Panc1 (cell line): ENCODE data around the gene OSBPL1A. TPM values are rescaled to one million over a fixed set of nuclear protein-coding genes. Genes with fewer than 3 reads are reported as not detected.

ENCODE experiments used
- ATAC-seq: fragments of 200-7000 bp; cut with Tn5 transposase; 2 replicates; pipeline ENCODE4 v1.9.1; 2020; ENCODE audit warnings: mild to moderate bottlenecking, moderate library complexity
- BruUV-seq: library from RNA; stranded (reverse); fragments of 400-500 nt; replicated peaks from 2 replicates; lab custom pipeline; 2021; lab: Mats Ljungman, UMichigan
- CTCF ChIA-PET: fragments of 300-600 bp; sonication (Branson Sonifier 250); formaldehyde crosslinking; loops from one replicate; lab custom pipeline; 2022; ENCODE audit warnings: antibody characterized with exemption; lab: Charles Lee
- POLR2A ChIA-PET: fragments of 300-600 bp; sonication (Branson Sonifier 250); formaldehyde crosslinking; loops from one replicate; lab custom pipeline; 2022; ENCODE audit warnings: antibody characterized with exemption; lab: Charles Lee
- DNase-seq: peaks from one replicate; pipeline ENCODE4 v3.0.0-alpha.2; 2010; ENCODE audit warnings: low read depth, low spot score
- H3K27ac ChIP-seq: 2 replicates; pipeline ENCODE4 v1.5.1; 2011; ENCODE audit warnings: mild to moderate bottlenecking, low read length, inconsistent platforms
- H3K27me3 ChIP-seq: fragments of 200-500 bp; sonication (Bioruptor generic); 2 replicates; pipeline ENCODE4 v1.6.0; 2014; ENCODE audit warnings: low read length, inconsistent platforms; ENCODE audit not compliant: control insufficient read depth, insufficient read depth
- H3K36me3 ChIP-seq: fragments of 200-500 bp; sonication (Bioruptor generic); 2 replicates; pipeline ENCODE4 v1.5.1; 2014; ENCODE audit warnings: inconsistent platforms, mild to moderate bottlenecking, low read length, moderate library complexity; ENCODE audit not compliant: control insufficient read depth, insufficient read depth
- H3K4me1 ChIP-seq: 2 replicates; pipeline ENCODE4 v1.5.1; 2011; ENCODE audit warnings: inconsistent platforms, mild to moderate bottlenecking, low read length, moderate library complexity; ENCODE audit not compliant: control insufficient read depth, insufficient read depth
- H3K4me3 ChIP-seq, 2 experiments: 2 replicates each; pipeline ENCODE4 v1.5.1; 2011 to 2012; ENCODE audit warnings: low read depth in 2 of 2, low read length in 2 of 2, mild to moderate bottlenecking in 2 of 2, inconsistent platforms in 1 of 2, moderate library complexity in 1 of 2
- H3K9me3 ChIP-seq: fragments of 200-500 bp; sonication (Bioruptor generic); 2 replicates; pipeline ENCODE4 v1.5.1; 2014; ENCODE audit warnings: low read depth, mild to moderate bottlenecking, inconsistent platforms, low read length, moderate library complexity; ENCODE audit not compliant: control insufficient read depth, insufficient read depth
- POLR2AphosphoS5 ChIP-seq: IDR thresholded peaks from 2 replicates; pipeline ENCODE4 v1.6.1; 2012; ENCODE audit warnings: mild to moderate bottlenecking, low read depth, low read length, moderate library complexity
- REST ChIP-seq, 2 experiments: IDR thresholded peaks; 2 replicates each; pipeline ENCODE4 v1.6.1; 2011 to 2012; ENCODE audit warnings: low read depth in 2 of 2, control low read depth in 1 of 2, low read length in 1 of 2, mild to moderate bottlenecking in 1 of 2, moderate library complexity in 1 of 2; ENCODE audit not compliant: insufficient read depth in 1 of 2
- SIN3A ChIP-seq: IDR thresholded peaks from 2 replicates; pipeline ENCODE4 v1.6.1; 2012; ENCODE audit warnings: low read depth, mild to moderate bottlenecking, low read length, moderate library complexity, borderline replicate concordance; ENCODE audit not compliant: insufficient read depth
- TCF7L2 ChIP-seq: IDR thresholded peaks from 2 replicates; pipeline ENCODE4 v1.6.1; 2011; ENCODE audit warnings: mild to moderate bottlenecking, low read depth, low read length, inconsistent platforms
- in situ Hi-C: cut with HindIII; loops from 2 replicates; pipeline ENCODE4 v1.10.0; 2016; ENCODE audit warnings: low sequenced_read_pairs, low pct_unique_long_range_greater_than_20kb
- intact Hi-C: fragments of 100-400 bp; cut with micrococcal nuclease; formaldehyde crosslinking; loops from one replicate; pipeline ENCODE4 v1.10.0; 2022; ENCODE audit not compliant: unreplicated experiment
- total RNA-seq: library from RNA; stranded (reverse); gene quantifications from one replicate; pipeline ENCODE4 v1.2.1, GENCODE V29; 2021; ENCODE audit not compliant: unreplicated experiment
- TF ChIP-seq, protein P1 (sequence below): fragments of 450-650 bp; IDR thresholded peaks from 2 replicates; pipeline ENCODE4 v1.5.1; 2017; ENCODE audit warnings: mild to moderate bottlenecking

Gene OSBPL1A
- total RNA-seq, 1 experiment from 2014 or later: 50.5 TPM

GRCh38 chr18:24208270-24209035 lies 189.2 kb downstream of the OSBPL1A start:
- H3K27me3 ChIP-seq: no peaks in the 10 kb centered on the region
- no peak for ATAC-seq
- POLR2A ChIA-PET: no interaction called here
- no peaks in the 10 kb centered on the region for H3K36me3 ChIP-seq
- CTCF ChIA-PET: no interaction called here
- no peak overlapping the region for H3K4me3 ChIP-seq
- BruUV-seq: no TSS peak
- no peak for DNase-seq
- no peak overlapping the region for H3K27ac ChIP-seq
- no peaks in the 10 kb centered on the region for H3K9me3 ChIP-seq
- no peaks in the 10 kb centered on the region for H3K4me1 ChIP-seq
- in situ Hi-C loops: no loop called here
- no peak for TF ChIP-seq SIN3A
- TF ChIP-seq POLR2AphosphoS5: no peak
- TF ChIP-seq, protein P1, sequence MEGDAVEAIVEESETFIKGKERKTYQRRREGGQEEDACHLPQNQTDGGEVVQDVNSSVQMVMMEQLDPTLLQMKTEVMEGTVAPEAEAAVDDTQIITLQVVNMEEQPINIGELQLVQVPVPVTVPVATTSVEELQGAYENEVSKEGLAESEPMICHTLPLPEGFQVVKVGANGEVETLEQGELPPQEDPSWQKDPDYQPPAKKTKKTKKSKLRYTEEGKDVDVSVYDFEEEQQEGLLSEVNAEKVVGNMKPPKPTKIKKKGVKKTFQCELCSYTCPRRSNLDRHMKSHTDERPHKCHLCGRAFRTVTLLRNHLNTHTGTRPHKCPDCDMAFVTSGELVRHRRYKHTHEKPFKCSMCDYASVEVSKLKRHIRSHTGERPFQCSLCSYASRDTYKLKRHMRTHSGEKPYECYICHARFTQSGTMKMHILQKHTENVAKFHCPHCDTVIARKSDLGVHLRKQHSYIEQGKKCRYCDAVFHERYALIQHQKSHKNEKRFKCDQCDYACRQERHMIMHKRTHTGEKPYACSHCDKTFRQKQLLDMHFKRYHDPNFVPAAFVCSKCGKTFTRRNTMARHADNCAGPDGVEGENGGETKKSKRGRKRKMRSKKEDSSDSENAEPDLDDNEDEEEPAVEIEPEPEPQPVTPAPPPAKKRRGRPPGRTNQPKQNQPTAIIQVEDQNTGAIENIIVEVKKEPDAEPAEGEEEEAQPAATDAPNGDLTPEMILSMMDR: no peak
- no peak for TF ChIP-seq REST (IDR thresholded peaks at IDR 0.05; ENCODE audit: insufficient read depth in 1 of 2, low read depth in 2 of 2, low read length in 1 of 2)
- no peak for TF ChIP-seq TCF7L2
- intact Hi-C loops: no loop called here

DNA sequence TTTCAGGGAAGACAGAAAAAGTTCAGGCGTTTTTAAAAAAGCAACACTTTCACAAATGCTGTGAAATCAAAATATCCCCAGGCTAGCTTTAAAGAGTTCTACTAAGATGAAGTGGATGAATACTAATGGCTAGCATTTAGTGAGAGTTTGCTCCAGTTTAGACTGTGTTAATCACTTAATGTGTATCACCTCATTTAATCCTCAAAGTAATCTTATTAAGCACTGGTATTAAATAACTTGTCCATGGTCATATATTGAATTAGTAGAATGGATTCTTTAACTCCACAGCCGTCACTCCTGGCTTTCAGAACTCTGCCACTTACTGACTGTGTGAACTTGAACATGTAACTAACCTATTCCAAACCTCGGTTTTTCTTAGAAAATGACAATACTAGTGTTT lies 192.7 kb downstream of the OSBPL1A start:
- Histone ChIP-seq H3K36me3 (no peaks in the 10 kb centered on the region), H3K4me1 (no peaks in the 10 kb centered on the region), H3K27ac (no peak overlapping the region), H3K27me3 (no peaks in the 10 kb centered on the region), H3K9me3 (no peaks in the 10 kb centered on the region), H3K4me3 (no peak overlapping the region)
- BruUV-seq: no TSS peak
- ChIA-PET CTCF (no interaction called here), POLR2A (interaction anchor here (0.5 kb wide), 1 partner anchor 1185 kb away, joined by 4 read pairs; no protein-coding TSS in a partner anchor)
- no peak for DNase-seq
- in situ Hi-C loops: no loop called here
- intact Hi-C loops: no loop called here
- no peak for ATAC-seq
- TF ChIP-seq REST (IDR thresholded peaks at IDR 0.05; ENCODE audit: insufficient read depth in 1 of 2, low read depth in 2 of 2, low read length in 1 of 2): no peak
- TF ChIP-seq, protein P1: no peak
- no peak for TF ChIP-seq TCF7L2
- TF ChIP-seq POLR2AphosphoS5: no peak
- no peak for TF ChIP-seq SIN3A
